ENCODE results near the gene THSD7A.

Gene THSD7A

GRCh38 chr7:11667810-11668185, 164.2 kb downstream of the THSD7A start:
- no peak overlapping the region for H3K4me3 ChIP-seq (ENCODE audit: low read depth, low read length)
- H3K27me3 ChIP-seq (ENCODE audit: insufficient read depth, low read depth, severe bottlenecking), result no peaks in the 10 kb centered on the region
- H3K36me3 ChIP-seq, result no peaks in the 10 kb centered on the region
- TF ChIP-seq CTCF (IDR thresholded peaks at IDR 0.05; ENCODE audit: low read depth, low read length), result no peak
- no peak for DNase-seq
- no peaks in the 10 kb centered on the region for H3K9me3 ChIP-seq (ENCODE audit: severe bottlenecking)
- no peak overlapping the region for H3K27ac ChIP-seq

GRCh38 chr7:11667071-11667809, 164.8 kb downstream of the THSD7A start:
- Histone ChIP-seq H3K36me3 (no peaks in the 10 kb centered on the region), H3K4me3 (ENCODE audit: low read depth, low read length) (no peak overlapping the region), H3K27ac (no peak overlapping the region), H3K27me3 (ENCODE audit: insufficient read depth, low read depth, severe bottlenecking) (no peaks in the 10 kb centered on the region), H3K9me3 (ENCODE audit: severe bottlenecking) (no peaks in the 10 kb centered on the region)
- no peak for TF ChIP-seq CTCF (IDR thresholded peaks at IDR 0.05; ENCODE audit: low read depth, low read length)
- DNase-seq, result no peak

- no peak for DNase-seq
- no peak overlapping the region for H3K27ac ChIP-seq
Measured at GRCh38 chr7:11665357-11665756, 166.6 kb downstream of the THSD7A start.

GRCh38 chr7:11655642-11656041, 176.4 kb downstream of the THSD7A start:
- H3K36me3 ChIP-seq, result no peaks in the 10 kb centered on the region
- TF ChIP-seq CTCF (IDR thresholded peaks at IDR 0.05; ENCODE audit: low read depth, low read length), result no peak
- no peak overlapping the region for H3K4me3 ChIP-seq (ENCODE audit: low read depth, low read length)
- no peak for DNase-seq
- H3K9me3 ChIP-seq (ENCODE audit: severe bottlenecking), result no peaks in the 10 kb centered on the region
- no peak overlapping the region for H3K27ac ChIP-seq
- H3K27me3 ChIP-seq (ENCODE audit: insufficient read depth, low read depth, severe bottlenecking), result no peaks in the 10 kb centered on the region

More at GRCh38 chr7:11665357-11665756, 166.6 kb downstream of the THSD7A start:
- Histone ChIP-seq H3K4me3 (ENCODE audit: low read depth, low read length) (no peak overlapping the region), H3K9me3 (ENCODE audit: severe bottlenecking) (no peaks in the 10 kb centered on the region), H3K36me3 (no peaks in the 10 kb centered on the region), H3K27me3 (ENCODE audit: insufficient read depth, low read depth, severe bottlenecking) (no peaks in the 10 kb centered on the region)
- no peak for TF ChIP-seq CTCF (IDR thresholded peaks at IDR 0.05; ENCODE audit: low read depth, low read length)

- Histone ChIP-seq H3K36me3 (no peaks in the 10 kb centered on the region), H3K9me3 (ENCODE audit: severe bottlenecking) (no peaks in the 10 kb centered on the region), H3K27ac (no peak overlapping the region), H3K4me3 (ENCODE audit: low read depth, low read length) (no peak overlapping the region), H3K27me3 (ENCODE audit: insufficient read depth, low read depth, severe bottlenecking) (no peaks in the 10 kb centered on the region)
- TF ChIP-seq CTCF (IDR thresholded peaks at IDR 0.05; ENCODE audit: low read depth, low read length), result no peak
- DNase-seq, result no peak
Measured at GRCh38 chr7:11655163-11655562, 176.8 kb downstream of the THSD7A start.

GRCh38 chr7:11650500-11650899, 181.5 kb downstream of the THSD7A start:
- Histone ChIP-seq H3K36me3 (no peaks in the 10 kb centered on the region), H3K27me3 (ENCODE audit: insufficient read depth, low read depth, severe bottlenecking) (no peaks in the 10 kb centered on the region), H3K9me3 (ENCODE audit: severe bottlenecking) (no peaks in the 10 kb centered on the region), H3K27ac (no peak overlapping the region), H3K4me3 (ENCODE audit: low read depth, low read length) (no peak overlapping the region)
- DNase-seq, result no peak
- no peak for TF ChIP-seq CTCF (IDR thresholded peaks at IDR 0.05; ENCODE audit: low read depth, low read length)

Data from WERI-Rb-1 (cell line).